Measurements from ENCODE around the gene NTHL1. TPM values are rescaled to one million over a fixed set of nuclear protein-coding genes. Genes with fewer than 3 reads are reported as not detected.

The NTHL1 gene
- total RNA-seq, 1 experiment from 2014 or later = 52.0 TPM

DNA sequence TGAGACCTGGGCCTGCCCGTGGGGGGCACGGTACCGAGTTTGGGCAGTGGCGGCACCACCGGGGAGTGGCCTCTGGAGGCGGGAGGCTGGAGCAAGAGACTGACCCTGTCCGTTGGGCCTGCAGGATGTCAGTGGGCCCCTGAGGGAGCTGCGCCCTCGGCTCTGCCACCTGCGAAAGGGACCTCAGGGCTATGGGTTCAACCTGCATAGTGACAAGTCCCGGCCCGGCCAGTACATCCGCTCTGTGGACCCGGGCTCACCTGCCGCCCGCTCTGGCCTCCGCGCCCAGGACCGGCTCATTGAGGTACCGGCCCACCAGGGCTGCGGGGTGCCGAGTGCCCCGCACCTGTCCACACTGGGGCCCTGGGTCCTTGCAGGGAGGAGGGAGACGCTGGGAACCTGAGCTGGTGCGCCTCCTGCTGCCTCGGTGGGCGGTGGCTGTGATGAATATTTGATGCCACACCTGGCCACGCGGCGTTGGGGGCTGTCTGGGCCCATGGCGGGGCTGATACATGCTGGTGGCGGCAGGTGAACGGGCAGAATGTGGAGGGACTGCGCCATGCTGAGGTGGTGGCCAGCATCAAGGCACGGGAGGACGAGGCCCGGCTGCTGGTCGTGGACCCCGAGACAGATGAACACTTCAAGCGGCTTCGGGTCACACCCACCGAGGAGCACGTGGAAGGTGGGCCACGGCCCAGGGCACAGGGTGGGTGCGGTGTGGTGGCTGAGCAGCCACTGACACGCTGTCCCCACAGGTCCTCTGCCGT is 11.3 kb downstream of the NTHL1 start:
- H2BK15ac ChIP-seq (ENCODE audit: low read depth, low read length) = no peak overlapping the region
- H3K18ac ChIP-seq (ENCODE audit: insufficient read length, low read depth, low read length) = no peak overlapping the region
- no peaks in the 10 kb centered on the region for H3K9me3 ChIP-seq (ENCODE audit: control insufficient read depth, low read depth, low read length)
- H3K4me2 ChIP-seq (ENCODE audit: insufficient read depth, insufficient read length, low read length) = no peak overlapping the region
- no peak overlapping the region for H3K14ac ChIP-seq (ENCODE audit: insufficient read depth, low read length)
- H3K4me1 Mint-ChIP-seq = peaks cover 7 to 9% of the 10 kb centered on the region in 2 experiments
- H4K91ac ChIP-seq (ENCODE audit: insufficient read length, low read depth, low read length) = no peak overlapping the region
- no peak for DNase-seq
- H3K4ac ChIP-seq (ENCODE audit: low read depth, low read length) = no peak overlapping the region
- H3K9ac ChIP-seq (ENCODE audit: extremely low read depth, insufficient read length, low read length) = no peak overlapping the region
- H4K5ac ChIP-seq (ENCODE audit: insufficient read length, low read depth, low read length) = no peak overlapping the region
- no peaks in the 10 kb centered on the region for H3K27me3 ChIP-seq (ENCODE audit: insufficient read depth, low read length)
- no peaks in the 10 kb centered on the region for H4K20me1 ChIP-seq (ENCODE audit: control insufficient read depth, insufficient read depth, insufficient read length)
- no peak overlapping the region for H2AK5ac ChIP-seq (ENCODE audit: insufficient read length, low read length)
- H3K79me1 ChIP-seq (ENCODE audit: insufficient read depth, low read depth, low read length, poor library complexity, severe bottlenecking) = no peaks in the 10 kb centered on the region
- H3K4me3 Mint-ChIP-seq = no peak overlapping the region
- H3K4me1 ChIP-seq (ENCODE audit: insufficient read depth, low read length) = no peaks in the 10 kb centered on the region
- no peak overlapping the region for H2AFZ ChIP-seq (ENCODE audit: low read length)
- H2BK5ac ChIP-seq (ENCODE audit: insufficient read length, low read length) = no peak overlapping the region
- H3K27ac ChIP-seq (ENCODE audit: insufficient read length, low read depth, low read length) = no peak overlapping the region
- no peak overlapping the region for H4K8ac ChIP-seq (replicated peaks; ENCODE audit: insufficient read length, low read depth, low read length)
- no CpG with 5 or more reads among the region's 47 CpGs for WGBS (ENCODE audit: extremely low coverage, insufficient read length, low lambda C conversion rate)
- H3K79me2 ChIP-seq (ENCODE audit: insufficient read depth, low read length) = no peaks in the 10 kb centered on the region
- no peak overlapping the region for H2BK20ac ChIP-seq (ENCODE audit: low read depth, low read length, poor library complexity, severe bottlenecking)
- no peak overlapping the region for H3K56ac ChIP-seq (ENCODE audit: insufficient read length, low read depth, low read length)
- no peaks in the 10 kb centered on the region for H3K27me3 Mint-ChIP-seq (ENCODE audit: low read depth)
- no peak for TF ChIP-seq CTCF (conservative IDR thresholded peaks at IDR 0.05)
- H3T11ph ChIP-seq (ENCODE audit: low read length) = no peak overlapping the region
- H2BK12ac ChIP-seq (ENCODE audit: insufficient read length, low read depth, low read length) = no peak overlapping the region
- no peaks in the 10 kb centered on the region for H3K9me3 Mint-ChIP-seq
- H3K23me2 ChIP-seq (ENCODE audit: insufficient read length, low read depth, low read length, poor library complexity, severe bottlenecking) = no peaks in the 10 kb centered on the region
- H2BK120ac ChIP-seq (ENCODE audit: low read depth, low read length, poor library complexity, severe bottlenecking) = no peak overlapping the region
- H3K36me3 Mint-ChIP-seq (ENCODE audit: insufficient read depth in 1 of 3, low read depth in 3 of 3) = no peaks in the 10 kb centered on the region; a peak in 2 of 7 replicates
- H3K27ac Mint-ChIP-seq = 0 out of 7 replicates have a peak overlapping the region, but pooled peaks of 1 of the 3 experiments have one; percentile 35
- no peak overlapping the region for H3K23ac ChIP-seq (ENCODE audit: insufficient read length, low read depth, low read length)
